HepG2 (cell line): ENCODE measurements around the gene CEP131. TPM values are rescaled to one million over a fixed set of nuclear protein-coding genes. Genes with fewer than 3 reads are reported as not detected.

Source experiments
- ATAC-seq: fragments of 200-7000 bp; cut with Tn5 transposase; 3 replicates; pipeline ENCODE4 v1.9.1; 2020; ENCODE audit warnings: mild to moderate bottlenecking, moderate library complexity
- BruUV-seq: library from RNA; stranded (reverse); fragments of 400-500 nt; replicated peaks from 2 replicates; lab custom pipeline; 2021; lab: Mats Ljungman, UMichigan
- CTCF ChIA-PET: fragments of 300-600 bp; formaldehyde crosslinking; extraction: SDS; loops from one replicate; lab custom pipeline; 2021; ENCODE audit warnings: low total read pairs, inconsistent platforms, low intra/inter-chr PET ratio; lab: Yijun Ruan, JAX
- POLR2A ChIA-PET: fragments of 350-600 bp; sonication (Branson Sonifier 250); formaldehyde crosslinking; loops from one replicate; lab custom pipeline; 2020; ENCODE audit warnings: antibody characterized with exemption, inconsistent platforms; lab: Yijun Ruan, JAX
- DNase-seq: peaks from one replicate; pipeline ENCODE4 v3.0.0-alpha.2; 2015; ENCODE audit warnings: low spot score
- FAIRE-seq: peaks from 3 replicates; lab custom pipeline; 2011; peaks lifted over from hg19 to GRCh38; lab: Jason Lieb, UNC
- H2AFZ ChIP-seq: one replicate; pipeline ENCODE4 v1.6.1; 2011; ENCODE audit warnings: low read length, inconsistent platforms
- H3K27ac ChIP-seq: fragments of 300-600 bp; 3 replicates; pipeline ENCODE4 v1.8.0; 2011; ENCODE audit warnings: mixed run types, mild to moderate bottlenecking, mixed read lengths, low read length, inconsistent platforms; ENCODE audit not compliant: insufficient read depth; ENCODE audit errors: extremely low read length
- H3K27me3 ChIP-seq, 2 experiments: fragments of 200-600 bp in 1 of 2; 2 replicates in 1 of 2; 3 replicates in 1 of 2; pipeline versions ENCODE4 v1.6.0 to v1.8.0; 2011; ENCODE audit warnings: low read length in 2 of 2, mild to moderate bottlenecking in 2 of 2, moderate library complexity in 2 of 2, inconsistent platforms in 1 of 2; ENCODE audit not compliant: insufficient read depth in 2 of 2, control insufficient read depth in 1 of 2
- H3K36me3 ChIP-seq, 2 experiments: fragments of 200-600 bp in 1 of 2; replicated peaks in 1 of 2; 2 replicates in 1 of 2; 3 replicates in 1 of 2; pipeline versions ENCODE4 v1.5.1 to v1.8.0; 2011; ENCODE audit warnings: low read length in 2 of 2, inconsistent platforms in 1 of 2; ENCODE audit not compliant: insufficient read depth in 2 of 2, control insufficient read depth in 1 of 2
- H3K4me1 ChIP-seq: 2 replicates; pipeline ENCODE4 v1.5.1; 2012; ENCODE audit warnings: low read length, inconsistent platforms; ENCODE audit not compliant: insufficient read depth
- H3K4me2 ChIP-seq: 2 replicates; pipeline ENCODE4 v1.6.0; 2011; ENCODE audit warnings: low read depth, low read length, inconsistent platforms
- H3K4me3 ChIP-seq, 3 experiments: fragments of 200-600 bp in 1 of 3; sonication (generic), shearing (Covaris generic) in 1 of 3; replicated peaks in 1 of 3; 2 replicates each; pipeline ENCODE4 v1.5.1; 2011 to 2016; ENCODE audit warnings: low read length in 3 of 3, inconsistent platforms in 2 of 3, low read depth in 2 of 3, mild to moderate bottlenecking in 2 of 3, control low read depth in 1 of 3, mixed read lengths in 1 of 3; ENCODE audit not compliant: insufficient read depth in 1 of 3
- H3K79me2 ChIP-seq: one replicate; pipeline ENCODE4 v1.6.1; 2011; ENCODE audit warnings: low read length, inconsistent platforms; ENCODE audit not compliant: insufficient read depth
- H3K9ac ChIP-seq: 2 replicates; pipeline ENCODE4 v1.6.0; 2011; ENCODE audit warnings: mild to moderate bottlenecking, low read depth, low read length, inconsistent platforms; ENCODE audit not compliant: insufficient read depth
- H3K9me3 ChIP-seq: 2 replicates; pipeline ENCODE4 v1.5.1; 2012; ENCODE audit warnings: mild to moderate bottlenecking, low read length
- H4K20me1 ChIP-seq: 2 replicates; pipeline ENCODE4 v1.6.0; 2011; ENCODE audit warnings: inconsistent platforms, mild to moderate bottlenecking, low read length, moderate library complexity; ENCODE audit not compliant: insufficient read depth
- ATF4 ChIP-seq, 2 experiments: fragments of 450-650 bp in 1 of 2; sonication (generic) in 1 of 2; formaldehyde crosslinking; IDR thresholded peaks; 2 replicates each; pipeline versions ENCODE4 v1.5.0 to v1.8.0; 2020 to 2022; ENCODE audit warnings: mild to moderate bottlenecking in 1 of 2, missing genetic modification reagents in 1 of 2
- MZF1 ChIP-seq: sonication (generic); formaldehyde crosslinking; IDR thresholded peaks from 2 replicates; pipeline ENCODE4 v1.8.1; 2023; ENCODE audit warnings: mild to moderate bottlenecking, missing genetic modification reagents, borderline replicate concordance
- NR2F2 ChIP-seq: IDR thresholded peaks from 2 replicates; pipeline ENCODE4 v1.6.1; 2012; ENCODE audit warnings: low read depth, inconsistent platforms, borderline replicate concordance
- SIN3B ChIP-seq: fragments of 150-350 bp; IDR thresholded peaks from 2 replicates; pipeline ENCODE4 v1.6.1; 2014; ENCODE audit warnings: low read length
- SMAD1 ChIP-seq: sonication (generic); formaldehyde crosslinking; IDR thresholded peaks from 2 replicates; pipeline ENCODE4 v1.4.0; 2020; ENCODE audit warnings: missing genetic modification reagents, low read depth, mild to moderate bottlenecking, borderline replicate concordance
- SNAPC2 ChIP-seq: sonication (generic); formaldehyde crosslinking; IDR thresholded peaks from 2 replicates; pipeline ENCODE4 v1.8.1; 2022; ENCODE audit warnings: mild to moderate bottlenecking, missing genetic modification reagents
- SUZ12 ChIP-seq: fragments of 150-350 bp; IDR thresholded peaks from 2 replicates; pipeline ENCODE4 v1.6.1; 2014; ENCODE audit warnings: low read depth, low read length
- ZKSCAN1 ChIP-seq: fragments of 150-350 bp; IDR thresholded peaks from 2 replicates; pipeline ENCODE4 v1.6.1; 2014; ENCODE audit warnings: low read length
- ZNF18 ChIP-seq: sonication (generic); formaldehyde crosslinking; IDR thresholded peaks from 2 replicates; pipeline ENCODE4 v1.8.0; 2022; ENCODE audit warnings: mild to moderate bottlenecking, missing genetic modification reagents; ENCODE audit not compliant: insufficient replicate concordance
- WGBS: methylation state at CpG from one replicate; pipeline ENCODE4 v1.1.6; 2017; ENCODE audit warnings: low lambda C conversion rate; 5-methylcytosine and 5-hydroxymethylcytosine counted together
- in situ Hi-C: cut with HindIII; loops from 2 replicates; pipeline ENCODE4 v1.10.0; 2017; ENCODE audit warnings: low pct_unique_long_range_greater_than_20kb; ENCODE audit not compliant: extremely low pct_ligation_motif_present
- intact Hi-C: fragments of 100-400 bp; cut with micrococcal nuclease; formaldehyde crosslinking; loops from one replicate; pipeline ENCODE4 v1.10.0; 2022; ENCODE audit not compliant: unreplicated experiment
- polyA plus RNA-seq, 8 experiments: library from polyadenylated mRNA; depleted of rRNA in 3 of 8; stranded (reverse) in 7 of 8; unstranded in 1 of 8; fragments of >200 nt; fragmentation: Illumina TruSeq in 4 of 8; extraction: Trizol in 4 of 8; gene quantifications; 2 replicates each; pipeline versions ENCODE4 v1.2.1 to v1.2.3, GENCODE V29; 2011 to 2016; ENCODE audit warnings: low read depth in 4 of 8, missing spikeins in 1 of 8, mixed read lengths in 1 of 8; ENCODE audit not compliant: insufficient read depth in 1 of 8
- total RNA-seq, 5 experiments: library from RNA; depleted of rRNA; stranded (reverse); fragments of >200 nt; fragmentation: Illumina TruSeq; extraction: Trizol; gene quantifications; 2 replicates each; pipeline ENCODE4 v1.2.3, GENCODE V29; 2016; ENCODE audit warnings: low read depth in 1 of 5
- TF ChIP-seq, protein P1 (sequence below): sonication (generic); formaldehyde crosslinking; IDR thresholded peaks from 2 replicates; pipeline ENCODE4 v1.4.0; 2020; ENCODE audit warnings: mild to moderate bottlenecking, missing genetic modification reagents
- TF ChIP-seq, protein P2 (sequence below): sonication (generic); formaldehyde crosslinking; IDR thresholded peaks from 2 replicates; pipeline ENCODE4 v1.4.0; 2020; ENCODE audit warnings: missing genetic modification reagents, mild to moderate bottlenecking, borderline replicate concordance
- TF ChIP-seq, protein P3 (sequence below): IDR thresholded peaks from 2 replicates; pipeline ENCODE4 v1.6.1; 2016; ENCODE audit warnings: missing compliant biosample characterization, missing genetic modification reagents, borderline replicate concordance

Gene CEP131
- total and polyA plus RNA-seq, 2 of the 13 experiments (the other 11 are each of a cell fraction or from before 2014, with no cell fraction given): 5.0 to 16.8 TPM

DNA sequence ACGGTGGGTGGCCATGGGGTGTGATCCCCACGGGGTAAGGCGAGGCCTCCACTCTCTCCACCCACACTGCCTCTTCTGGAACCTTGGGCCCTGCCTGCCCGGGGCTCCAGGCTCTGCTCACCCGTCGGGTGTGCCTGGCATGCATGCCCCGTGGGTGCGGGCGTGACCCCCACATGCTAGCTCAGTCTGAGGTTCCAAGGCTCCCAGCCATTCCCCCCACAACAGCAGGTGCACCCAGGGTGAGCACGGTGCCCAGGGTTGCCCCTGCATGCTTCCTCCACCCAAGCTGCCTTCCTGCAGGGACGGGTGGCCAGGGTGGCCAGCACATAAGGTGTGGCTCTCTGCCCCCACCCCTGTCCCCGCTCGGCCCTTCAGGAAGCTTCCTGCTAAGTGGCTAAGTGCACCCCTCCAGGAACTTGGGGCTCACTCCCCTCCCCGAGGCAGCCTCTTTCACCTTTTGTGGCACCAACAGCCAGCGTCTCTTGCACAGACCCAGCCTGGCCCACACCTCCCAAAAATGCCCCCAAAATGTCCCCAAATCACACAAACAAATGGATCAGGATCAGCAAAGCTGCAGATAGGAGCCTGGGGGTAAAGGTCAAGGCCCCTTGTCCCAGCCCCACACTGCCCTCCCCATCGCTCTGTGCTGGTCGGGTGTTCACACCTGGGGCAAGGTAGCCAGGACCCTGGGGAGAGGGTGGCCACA lies 78.9 kb downstream of the CEP131 start:
- intact Hi-C loops (loop anchor here (5.0 kb wide), 2 partner anchors 58 to 78 kb away; partner anchors contain the start of gene CEP131), in situ Hi-C loops (loop anchor here (5.0 kb wide), 2 partner anchors 48 to 83 kb away; no protein-coding TSS in a partner anchor)
- CTCF ChIA-PET: interaction anchor here (2.1 to 2.8 kb wide), 4 partner anchors 46 to 98 kb away, joined by 5 to 28 read pairs (median 16); no protein-coding TSS in a partner anchor
- TF ChIP-seq ZNF18 (CRISPR knock-in tag) (peak; percentile 97), SUZ12 (no peak), ZKSCAN1 (no peak), ATF4 (CRISPR knock-in tag; IDR thresholded peaks at IDR 0.05) (no peak), SNAPC2 (no peak), SMAD1 (CRISPR knock-in tag) (0 out of 2 replicates have a peak, but pooled peaks have one; percentile 33), NR2F2 (no peak), SIN3B (no peak), MZF1 (CRISPR knock-in tag) (peak; percentile 69; the same call in 1 of the 2 replicates)
- TF ChIP-seq, protein P1, sequence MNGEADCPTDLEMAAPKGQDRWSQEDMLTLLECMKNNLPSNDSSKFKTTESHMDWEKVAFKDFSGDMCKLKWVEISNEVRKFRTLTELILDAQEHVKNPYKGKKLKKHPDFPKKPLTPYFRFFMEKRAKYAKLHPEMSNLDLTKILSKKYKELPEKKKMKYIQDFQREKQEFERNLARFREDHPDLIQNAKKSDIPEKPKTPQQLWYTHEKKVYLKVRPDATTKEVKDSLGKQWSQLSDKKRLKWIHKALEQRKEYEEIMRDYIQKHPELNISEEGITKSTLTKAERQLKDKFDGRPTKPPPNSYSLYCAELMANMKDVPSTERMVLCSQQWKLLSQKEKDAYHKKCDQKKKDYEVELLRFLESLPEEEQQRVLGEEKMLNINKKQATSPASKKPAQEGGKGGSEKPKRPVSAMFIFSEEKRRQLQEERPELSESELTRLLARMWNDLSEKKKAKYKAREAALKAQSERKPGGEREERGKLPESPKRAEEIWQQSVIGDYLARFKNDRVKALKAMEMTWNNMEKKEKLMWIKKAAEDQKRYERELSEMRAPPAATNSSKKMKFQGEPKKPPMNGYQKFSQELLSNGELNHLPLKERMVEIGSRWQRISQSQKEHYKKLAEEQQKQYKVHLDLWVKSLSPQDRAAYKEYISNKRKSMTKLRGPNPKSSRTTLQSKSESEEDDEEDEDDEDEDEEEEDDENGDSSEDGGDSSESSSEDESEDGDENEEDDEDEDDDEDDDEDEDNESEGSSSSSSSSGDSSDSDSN (CRISPR knock-in tag): 0 out of 2 replicates have a peak, but pooled peaks have one; percentile 22
- TF ChIP-seq, protein P2, sequence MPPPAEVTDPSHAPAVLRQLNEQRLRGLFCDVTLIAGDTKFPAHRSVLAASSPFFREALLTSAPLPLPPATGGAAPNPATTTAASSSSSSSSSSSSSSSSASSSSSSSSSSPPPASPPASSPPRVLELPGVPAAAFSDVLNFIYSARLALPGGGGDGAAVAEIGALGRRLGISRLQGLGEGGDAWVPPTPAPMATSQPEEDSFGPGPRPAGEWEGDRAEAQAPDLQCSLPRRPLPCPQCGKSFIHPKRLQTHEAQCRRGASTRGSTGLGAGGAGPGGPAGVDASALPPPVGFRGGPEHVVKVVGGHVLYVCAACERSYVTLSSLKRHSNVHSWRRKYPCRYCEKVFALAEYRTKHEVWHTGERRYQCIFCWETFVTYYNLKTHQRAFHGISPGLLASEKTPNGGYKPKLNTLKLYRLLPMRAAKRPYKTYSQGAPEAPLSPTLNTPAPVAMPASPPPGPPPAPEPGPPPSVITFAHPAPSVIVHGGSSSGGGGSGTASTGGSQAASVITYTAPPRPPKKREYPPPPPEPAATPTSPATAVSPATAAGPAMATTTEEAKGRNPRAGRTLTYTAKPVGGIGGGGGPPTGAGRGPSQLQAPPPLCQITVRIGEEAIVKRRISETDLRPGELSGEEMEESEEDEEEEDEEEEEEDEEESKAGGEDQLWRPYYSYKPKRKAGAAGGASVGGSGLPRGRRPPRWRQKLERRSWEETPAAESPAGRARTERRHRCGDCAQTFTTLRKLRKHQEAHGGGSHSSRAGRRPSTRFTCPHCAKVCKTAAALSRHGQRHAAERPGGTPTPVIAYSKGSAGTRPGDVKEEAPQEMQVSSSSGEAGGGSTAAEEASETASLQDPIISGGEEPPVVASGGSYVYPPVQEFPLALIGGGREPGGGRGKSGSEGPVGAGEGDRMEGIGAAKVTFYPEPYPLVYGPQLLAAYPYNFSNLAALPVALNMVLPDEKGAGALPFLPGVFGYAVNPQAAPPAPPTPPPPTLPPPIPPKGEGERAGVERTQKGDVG (CRISPR knock-in tag): 0 out of 2 replicates have a peak, but pooled peaks have one; percentile 52
- TF ChIP-seq, protein P3, sequence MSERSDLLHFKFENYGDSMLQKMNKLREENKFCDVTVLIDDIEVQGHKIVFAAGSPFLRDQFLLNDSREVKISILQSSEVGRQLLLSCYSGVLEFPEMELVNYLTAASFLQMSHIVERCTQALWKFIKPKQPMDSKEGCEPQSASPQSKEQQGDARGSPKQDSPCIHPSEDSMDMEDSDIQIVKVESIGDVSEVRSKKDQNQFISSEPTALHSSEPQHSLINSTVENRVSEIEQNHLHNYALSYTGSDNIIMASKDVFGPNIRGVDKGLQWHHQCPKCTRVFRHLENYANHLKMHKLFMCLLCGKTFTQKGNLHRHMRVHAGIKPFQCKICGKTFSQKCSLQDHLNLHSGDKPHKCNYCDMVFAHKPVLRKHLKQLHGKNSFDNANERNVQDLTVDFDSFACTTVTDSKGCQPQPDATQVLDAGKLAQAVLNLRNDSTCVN: no peak

More for the DNA sequence above, 78.9 kb downstream of the CEP131 start:
- Histone ChIP-seq H3K4me2 (no peak overlapping the region; the same call in 1 of the 2 replicates), H3K9me3 (no peaks in the 10 kb centered on the region), H3K79me2 (no peaks in the 10 kb centered on the region), H3K4me3 (no peak overlapping the region; a peak in 1 of 6 replicates), H3K27ac (no peak overlapping the region), H4K20me1 (no peaks in the 10 kb centered on the region), H3K36me3 (no peaks in the 10 kb centered on the region), H3K9ac (no peak overlapping the region), H2AFZ (no peak overlapping the region), H3K27me3 (no peaks in the 10 kb centered on the region), H3K4me1 (peaks cover 31% of the 10 kb centered on the region)
- FAIRE-seq (no peak), DNase-seq (no peak), ATAC-seq (no peak)
- BruUV-seq: no TSS peak
- POLR2A ChIA-PET: interaction anchor here (1.0 to 1.4 kb wide), 2 partner anchors 21 to 79 kb away, joined by 4 read pairs; partner anchors contain the start of gene CEP131
- 57% methylated on average over 16 of the region's 17 CpGs for WGBS
